SK-N-SH treated with all-trans-retinoic acid at 6 μM for 48 hours (cell line): ENCODE data around the gene DOCK4.

ENCODE experiments used
- ESRRG ChIP-seq: fragments of 250-450 bp; sonication (Bioruptor Pico); IDR thresholded peaks from 2 replicates; pipeline ENCODE4 v1.6.1; 2021; ENCODE audit warnings: mild to moderate bottlenecking
- RARB ChIP-seq: fragments of 250-450 bp; sonication (Bioruptor Pico); IDR thresholded peaks from 2 replicates; pipeline ENCODE4 v1.8.0; 2021; ENCODE audit warnings: mild to moderate bottlenecking, moderate library complexity
- TCF4 ChIP-seq: fragments of 250-450 bp; sonication (Bioruptor Pico); IDR thresholded peaks from 2 replicates; pipeline ENCODE4 v1.8.0; 2021; ENCODE audit warnings: mild to moderate bottlenecking, moderate library complexity, borderline replicate concordance
- ZFP3 ChIP-seq: fragments of 250-450 bp; sonication (Bioruptor Pico); IDR thresholded peaks from 2 replicates; pipeline ENCODE4 v1.5.0; 2020; ENCODE audit warnings: mild to moderate bottlenecking, moderate library complexity
- ZFP30 ChIP-seq: fragments of 450-650 bp; formaldehyde crosslinking; IDR thresholded peaks from 2 replicates; pipeline ENCODE4 v1.5.0; 2022; ENCODE audit warnings: mild to moderate bottlenecking, moderate library complexity
- ZNF565 ChIP-seq: fragments of 450-650 bp; formaldehyde crosslinking; conservative IDR thresholded peaks from 2 replicates; pipeline ENCODE4 v1.5.0; 2020; ENCODE audit warnings: low read depth, mild to moderate bottlenecking, moderate library complexity
- ZNF8 ChIP-seq: fragments of 450-650 bp; formaldehyde crosslinking; IDR thresholded peaks from 2 replicates; pipeline ENCODE4 v1.5.0; 2020; ENCODE audit warnings: mild to moderate bottlenecking, moderate library complexity
- TF ChIP-seq, protein P1 (sequence below): fragments of 250-450 bp; sonication (Bioruptor Pico); IDR thresholded peaks from 2 replicates; pipeline ENCODE4 v1.8.0; 2021; ENCODE audit warnings: low read depth, mild to moderate bottlenecking, moderate library complexity, borderline replicate concordance
- TF ChIP-seq, protein P2 (sequence below): fragments of 250-450 bp; sonication (Bioruptor Pico); IDR thresholded peaks from 2 replicates; pipeline ENCODE4 v1.8.0; 2020; ENCODE audit warnings: mild to moderate bottlenecking, moderate library complexity, borderline replicate concordance
- TF ChIP-seq, protein P3 (sequence below): fragments of 250-450 bp; sonication (Bioruptor Pico); IDR thresholded peaks from 2 replicates; pipeline ENCODE4 v1.5.0; 2020; ENCODE audit warnings: mild to moderate bottlenecking, moderate library complexity
- TF ChIP-seq, protein P4 (sequence below): fragments of 250-450 bp; sonication (Bioruptor Pico); IDR thresholded peaks from 2 replicates; pipeline ENCODE4 v1.5.1; 2020; ENCODE audit warnings: low read depth, mild to moderate bottlenecking, moderate library complexity

DNA sequence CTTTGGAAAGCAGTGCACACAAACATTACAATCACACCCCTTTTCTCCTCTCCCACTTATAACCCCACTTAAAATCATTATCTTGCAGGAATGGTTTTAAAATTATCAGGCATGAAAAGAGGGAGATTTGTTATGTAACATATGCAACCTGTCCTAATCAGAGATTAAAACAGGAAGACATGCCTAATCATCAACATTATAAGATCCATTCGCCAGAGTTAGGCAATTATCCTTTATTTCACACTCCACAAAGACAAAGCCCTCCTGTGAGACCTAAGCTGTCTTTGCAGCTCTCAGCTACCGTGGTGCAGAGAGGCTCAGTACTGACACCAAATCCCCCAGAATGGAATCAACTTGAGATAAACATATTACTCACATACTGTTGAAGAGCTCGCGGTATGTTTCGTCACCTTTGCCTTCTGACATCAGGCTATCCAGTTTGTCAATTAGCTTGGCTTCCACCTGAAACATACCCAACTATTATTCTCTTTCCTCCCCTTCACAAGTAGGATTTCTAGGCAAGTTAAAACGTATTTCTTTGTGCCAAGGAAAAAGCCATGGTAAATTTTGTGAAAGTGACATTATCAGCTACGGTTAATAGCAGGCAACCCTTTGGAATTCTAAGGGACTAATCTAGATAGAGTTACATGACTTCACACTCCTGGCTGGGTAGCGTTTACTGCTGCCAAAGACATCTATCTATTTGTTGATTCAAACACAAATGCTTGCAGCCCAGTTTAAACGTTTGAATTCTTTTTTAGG lies 417.7 kb downstream of the DOCK4 start:
- no peak for TF ChIP-seq TCF4 (CRISPR knock-in tag)
- TF ChIP-seq, protein P1, sequence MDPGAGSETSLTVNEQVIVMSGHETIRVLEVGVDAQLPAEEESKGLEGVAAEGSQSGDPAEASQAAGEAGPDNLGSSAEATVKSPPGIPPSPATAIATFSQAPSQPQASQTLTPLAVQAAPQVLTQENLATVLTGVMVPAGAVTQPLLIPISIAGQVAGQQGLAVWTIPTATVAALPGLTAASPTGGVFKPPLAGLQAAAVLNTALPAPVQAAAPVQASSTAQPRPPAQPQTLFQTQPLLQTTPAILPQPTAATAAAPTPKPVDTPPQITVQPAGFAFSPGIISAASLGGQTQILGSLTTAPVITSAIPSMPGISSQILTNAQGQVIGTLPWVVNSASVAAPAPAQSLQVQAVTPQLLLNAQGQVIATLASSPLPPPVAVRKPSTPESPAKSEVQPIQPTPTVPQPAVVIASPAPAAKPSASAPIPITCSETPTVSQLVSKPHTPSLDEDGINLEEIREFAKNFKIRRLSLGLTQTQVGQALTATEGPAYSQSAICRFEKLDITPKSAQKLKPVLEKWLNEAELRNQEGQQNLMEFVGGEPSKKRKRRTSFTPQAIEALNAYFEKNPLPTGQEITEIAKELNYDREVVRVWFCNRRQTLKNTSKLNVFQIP (CRISPR knock-in tag), result no peak
- no peak for TF ChIP-seq ZFP3 (CRISPR knock-in tag)
- no peak for TF ChIP-seq RARB (CRISPR knock-in tag)
- TF ChIP-seq, protein P2, sequence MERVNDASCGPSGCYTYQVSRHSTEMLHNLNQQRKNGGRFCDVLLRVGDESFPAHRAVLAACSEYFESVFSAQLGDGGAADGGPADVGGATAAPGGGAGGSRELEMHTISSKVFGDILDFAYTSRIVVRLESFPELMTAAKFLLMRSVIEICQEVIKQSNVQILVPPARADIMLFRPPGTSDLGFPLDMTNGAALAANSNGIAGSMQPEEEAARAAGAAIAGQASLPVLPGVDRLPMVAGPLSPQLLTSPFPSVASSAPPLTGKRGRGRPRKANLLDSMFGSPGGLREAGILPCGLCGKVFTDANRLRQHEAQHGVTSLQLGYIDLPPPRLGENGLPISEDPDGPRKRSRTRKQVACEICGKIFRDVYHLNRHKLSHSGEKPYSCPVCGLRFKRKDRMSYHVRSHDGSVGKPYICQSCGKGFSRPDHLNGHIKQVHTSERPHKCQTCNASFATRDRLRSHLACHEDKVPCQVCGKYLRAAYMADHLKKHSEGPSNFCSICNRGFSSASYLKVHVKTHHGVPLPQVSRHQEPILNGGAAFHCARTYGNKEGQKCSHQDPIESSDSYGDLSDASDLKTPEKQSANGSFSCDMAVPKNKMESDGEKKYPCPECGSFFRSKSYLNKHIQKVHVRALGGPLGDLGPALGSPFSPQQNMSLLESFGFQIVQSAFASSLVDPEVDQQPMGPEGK (CRISPR knock-in tag), result no peak
- TF ChIP-seq ESRRG (CRISPR knock-in tag), result no peak
- no peak for TF ChIP-seq ZFP30 (CRISPR knock-in tag)
- TF ChIP-seq, protein P3, sequence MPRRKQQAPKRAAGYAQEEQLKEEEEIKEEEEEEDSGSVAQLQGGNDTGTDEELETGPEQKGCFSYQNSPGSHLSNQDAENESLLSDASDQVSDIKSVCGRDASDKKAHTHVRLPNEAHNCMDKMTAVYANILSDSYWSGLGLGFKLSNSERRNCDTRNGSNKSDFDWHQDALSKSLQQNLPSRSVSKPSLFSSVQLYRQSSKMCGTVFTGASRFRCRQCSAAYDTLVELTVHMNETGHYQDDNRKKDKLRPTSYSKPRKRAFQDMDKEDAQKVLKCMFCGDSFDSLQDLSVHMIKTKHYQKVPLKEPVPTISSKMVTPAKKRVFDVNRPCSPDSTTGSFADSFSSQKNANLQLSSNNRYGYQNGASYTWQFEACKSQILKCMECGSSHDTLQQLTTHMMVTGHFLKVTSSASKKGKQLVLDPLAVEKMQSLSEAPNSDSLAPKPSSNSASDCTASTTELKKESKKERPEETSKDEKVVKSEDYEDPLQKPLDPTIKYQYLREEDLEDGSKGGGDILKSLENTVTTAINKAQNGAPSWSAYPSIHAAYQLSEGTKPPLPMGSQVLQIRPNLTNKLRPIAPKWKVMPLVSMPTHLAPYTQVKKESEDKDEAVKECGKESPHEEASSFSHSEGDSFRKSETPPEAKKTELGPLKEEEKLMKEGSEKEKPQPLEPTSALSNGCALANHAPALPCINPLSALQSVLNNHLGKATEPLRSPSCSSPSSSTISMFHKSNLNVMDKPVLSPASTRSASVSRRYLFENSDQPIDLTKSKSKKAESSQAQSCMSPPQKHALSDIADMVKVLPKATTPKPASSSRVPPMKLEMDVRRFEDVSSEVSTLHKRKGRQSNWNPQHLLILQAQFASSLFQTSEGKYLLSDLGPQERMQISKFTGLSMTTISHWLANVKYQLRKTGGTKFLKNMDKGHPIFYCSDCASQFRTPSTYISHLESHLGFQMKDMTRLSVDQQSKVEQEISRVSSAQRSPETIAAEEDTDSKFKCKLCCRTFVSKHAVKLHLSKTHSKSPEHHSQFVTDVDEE (CRISPR knock-in tag), result no peak
- TF ChIP-seq, protein P4, sequence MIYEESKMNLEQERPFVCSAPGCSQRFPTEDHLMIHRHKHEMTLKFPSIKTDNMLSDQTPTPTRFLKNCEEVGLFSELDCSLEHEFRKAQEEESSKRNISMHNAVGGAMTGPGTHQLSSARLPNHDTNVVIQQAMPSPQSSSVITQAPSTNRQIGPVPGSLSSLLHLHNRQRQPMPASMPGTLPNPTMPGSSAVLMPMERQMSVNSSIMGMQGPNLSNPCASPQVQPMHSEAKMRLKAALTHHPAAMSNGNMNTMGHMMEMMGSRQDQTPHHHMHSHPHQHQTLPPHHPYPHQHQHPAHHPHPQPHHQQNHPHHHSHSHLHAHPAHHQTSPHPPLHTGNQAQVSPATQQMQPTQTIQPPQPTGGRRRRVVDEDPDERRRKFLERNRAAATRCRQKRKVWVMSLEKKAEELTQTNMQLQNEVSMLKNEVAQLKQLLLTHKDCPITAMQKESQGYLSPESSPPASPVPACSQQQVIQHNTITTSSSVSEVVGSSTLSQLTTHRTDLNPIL (CRISPR knock-in tag), result no peak
- no peak for TF ChIP-seq ZNF8 (CRISPR knock-in tag)
- no peak for TF ChIP-seq ZNF565
